ENCODE data around the gene TMEM72.

Gene TMEM72

GRCh38 chr10:44931621-44932516 is 20.7 kb downstream of the TMEM72 start:
- Histone ChIP-seq H3K4me3 (ENCODE audit: low read depth, low read length) (no peak overlapping the region), H3K4me1 (ENCODE audit: control insufficient read depth, insufficient read depth, low read length) (peaks cover 3% of the 10 kb centered on the region), H3K36me3 (ENCODE audit: control insufficient read depth, insufficient read depth, low read length) (no peaks in the 10 kb centered on the region), H3K9ac (ENCODE audit: low read depth, low read length) (no peak overlapping the region), H3K27me3 (ENCODE audit: control insufficient read depth, insufficient read depth, low read length) (no peaks in the 10 kb centered on the region), H3K9me3 (ENCODE audit: control insufficient read depth, insufficient read depth, low read length) (no peaks in the 10 kb centered on the region)

GRCh38 chr10:44932517-44933450 is 21.6 kb downstream of the TMEM72 start:
- Histone ChIP-seq H3K27me3 (ENCODE audit: control insufficient read depth, insufficient read depth, low read length) (no peaks in the 10 kb centered on the region), H3K9ac (ENCODE audit: low read depth, low read length) (no peak overlapping the region), H3K4me3 (ENCODE audit: low read depth, low read length) (no peak overlapping the region), H3K4me1 (ENCODE audit: control insufficient read depth, insufficient read depth, low read length) (peaks cover 3% of the 10 kb centered on the region), H3K9me3 (ENCODE audit: control insufficient read depth, insufficient read depth, low read length) (no peaks in the 10 kb centered on the region), H3K36me3 (ENCODE audit: control insufficient read depth, insufficient read depth, low read length) (no peaks in the 10 kb centered on the region)

GRCh38 chr10:44933451-44934321 is 22.5 kb downstream of the TMEM72 start:
- Histone ChIP-seq H3K9me3 (ENCODE audit: control insufficient read depth, insufficient read depth, low read length) (no peaks in the 10 kb centered on the region), H3K4me3 (ENCODE audit: low read depth, low read length) (no peak overlapping the region), H3K36me3 (ENCODE audit: control insufficient read depth, insufficient read depth, low read length) (no peaks in the 10 kb centered on the region), H3K27me3 (ENCODE audit: control insufficient read depth, insufficient read depth, low read length) (no peaks in the 10 kb centered on the region), H3K4me1 (ENCODE audit: control insufficient read depth, insufficient read depth, low read length) (peaks cover 3% of the 10 kb centered on the region), H3K9ac (ENCODE audit: low read depth, low read length) (no peak overlapping the region)

GRCh38 chr10:44934416-44935200 is 23.5 kb downstream of the TMEM72 start:
- Histone ChIP-seq H3K4me1 (ENCODE audit: control insufficient read depth, insufficient read depth, low read length) (peaks cover 3% of the 10 kb centered on the region), H3K9ac (ENCODE audit: low read depth, low read length) (no peak overlapping the region), H3K36me3 (ENCODE audit: control insufficient read depth, insufficient read depth, low read length) (no peaks in the 10 kb centered on the region), H3K27me3 (ENCODE audit: control insufficient read depth, insufficient read depth, low read length) (no peaks in the 10 kb centered on the region), H3K4me3 (ENCODE audit: low read depth, low read length) (no peak overlapping the region), H3K9me3 (ENCODE audit: control insufficient read depth, insufficient read depth, low read length) (no peaks in the 10 kb centered on the region)

GRCh38 chr10:44935201-44935965 is 24.2 kb downstream of the TMEM72 start:
- H3K4me1 ChIP-seq (ENCODE audit: control insufficient read depth, insufficient read depth, low read length), result peaks cover 3% of the 10 kb centered on the region
- H3K9me3 ChIP-seq (ENCODE audit: control insufficient read depth, insufficient read depth, low read length), result no peaks in the 10 kb centered on the region
- H3K9ac ChIP-seq (ENCODE audit: low read depth, low read length), result no peak overlapping the region
- no peaks in the 10 kb centered on the region for H3K36me3 ChIP-seq (ENCODE audit: control insufficient read depth, insufficient read depth, low read length)
- no peak overlapping the region for H3K4me3 ChIP-seq (ENCODE audit: low read depth, low read length)
- no peaks in the 10 kb centered on the region for H3K27me3 ChIP-seq (ENCODE audit: control insufficient read depth, insufficient read depth, low read length)

- no peaks in the 10 kb centered on the region for H3K27me3 ChIP-seq (ENCODE audit: control insufficient read depth, insufficient read depth, low read length)
- no peak overlapping the region for H3K9ac ChIP-seq (ENCODE audit: low read depth, low read length)
- no peaks in the 10 kb centered on the region for H3K9me3 ChIP-seq (ENCODE audit: control insufficient read depth, insufficient read depth, low read length)
- H3K4me3 ChIP-seq (ENCODE audit: low read depth, low read length), result no peak overlapping the region
- peaks cover 3% of the 10 kb centered on the region for H3K4me1 ChIP-seq (ENCODE audit: control insufficient read depth, insufficient read depth, low read length)
- H3K36me3 ChIP-seq (ENCODE audit: control insufficient read depth, insufficient read depth, low read length), result no peaks in the 10 kb centered on the region
Observed at GRCh38 chr10:44935966-44936295, 24.8 kb downstream of the TMEM72 start.

- Histone ChIP-seq H3K27me3 (ENCODE audit: control insufficient read depth, insufficient read depth, low read length) (no peaks in the 10 kb centered on the region), H3K4me3 (ENCODE audit: low read depth, low read length) (no peak overlapping the region), H3K4me1 (ENCODE audit: control insufficient read depth, insufficient read depth, low read length) (peaks cover 3% of the 10 kb centered on the region), H3K9me3 (ENCODE audit: control insufficient read depth, insufficient read depth, low read length) (no peaks in the 10 kb centered on the region), H3K9ac (ENCODE audit: low read depth, low read length) (no peak overlapping the region), H3K36me3 (ENCODE audit: control insufficient read depth, insufficient read depth, low read length) (no peaks in the 10 kb centered on the region)
Observed at GRCh38 chr10:44936314-44936975, 25.3 kb downstream of the TMEM72 start.

GRCh38 chr10:44937196-44938005 is 26.3 kb downstream of the TMEM72 start:
- Histone ChIP-seq H3K36me3 (ENCODE audit: control insufficient read depth, insufficient read depth, low read length) (no peaks in the 10 kb centered on the region), H3K4me3 (ENCODE audit: low read depth, low read length) (no peak overlapping the region), H3K27me3 (ENCODE audit: control insufficient read depth, insufficient read depth, low read length) (no peaks in the 10 kb centered on the region), H3K4me1 (ENCODE audit: control insufficient read depth, insufficient read depth, low read length) (peaks cover 3% of the 10 kb centered on the region), H3K9ac (ENCODE audit: low read depth, low read length) (no peak overlapping the region), H3K9me3 (ENCODE audit: control insufficient read depth, insufficient read depth, low read length) (no peaks in the 10 kb centered on the region)

- no peaks in the 10 kb centered on the region for H3K36me3 ChIP-seq (ENCODE audit: control insufficient read depth, insufficient read depth, low read length)
- H3K9ac ChIP-seq (ENCODE audit: low read depth, low read length), result no peak overlapping the region
- no peaks in the 10 kb centered on the region for H3K27me3 ChIP-seq (ENCODE audit: control insufficient read depth, insufficient read depth, low read length)
Observed at GRCh38 chr10:44938956-44939355, 27.8 kb downstream of the TMEM72 start.

More at GRCh38 chr10:44938956-44939355, 27.8 kb downstream of the TMEM72 start:
- no peaks in the 10 kb centered on the region for H3K9me3 ChIP-seq (ENCODE audit: control insufficient read depth, insufficient read depth, low read length)
- no peaks in the 10 kb centered on the region for H3K4me1 ChIP-seq (ENCODE audit: control insufficient read depth, insufficient read depth, low read length)
- H3K4me3 ChIP-seq (ENCODE audit: low read depth, low read length), result no peak overlapping the region
